HepG2 (cell line): ENCODE measurements around the gene HSPE1. TPM values are rescaled to one million over a fixed set of nuclear protein-coding genes. Genes with fewer than 3 reads are reported as not detected.

ENCODE experiments used
- CBX5 ChIP-seq: sonication (generic); formaldehyde crosslinking; IDR thresholded peaks from 2 replicates; pipeline ENCODE4 v1.4.0; 2020; ENCODE audit warnings: missing genetic modification reagents, borderline replicate concordance
- GFI1 ChIP-seq: sonication (generic); formaldehyde crosslinking; IDR thresholded peaks from 2 replicates; pipeline ENCODE4 v1.5.0; 2020; ENCODE audit warnings: missing genetic modification reagents, mild to moderate bottlenecking, borderline replicate concordance
- ISL2 ChIP-seq: sonication (generic); formaldehyde crosslinking; IDR thresholded peaks from 2 replicates; pipeline ENCODE4 v1.5.0; 2020; ENCODE audit warnings: missing genetic modification reagents
- MXI1 ChIP-seq: IDR thresholded peaks from 3 replicates; pipeline ENCODE4 v1.6.1; 2012; ENCODE audit warnings: low read depth, low read length, inconsistent platforms, borderline replicate concordance
- PAF1 ChIP-seq: IDR thresholded peaks from 2 replicates; pipeline ENCODE4 v1.6.1; 2016; ENCODE audit warnings: missing genetic modification reagents, missing compliant biosample characterization
- ZEB1 ChIP-seq: IDR thresholded peaks from 2 replicates; pipeline ENCODE4 v1.6.1; 2012; ENCODE audit warnings: mild to moderate bottlenecking, low read depth, inconsistent platforms; ENCODE audit not compliant: insufficient replicate concordance
- ZSCAN25 ChIP-seq: sonication (generic); formaldehyde crosslinking; IDR thresholded peaks from 2 replicates; pipeline ENCODE4 v1.8.0; 2022; ENCODE audit warnings: mild to moderate bottlenecking, missing genetic modification reagents
- polyA plus RNA-seq, 8 experiments: library from polyadenylated mRNA; depleted of rRNA in 3 of 8; stranded (reverse) in 7 of 8; unstranded in 1 of 8; fragments of >200 nt; fragmentation: Illumina TruSeq in 4 of 8; extraction: Trizol in 4 of 8; gene quantifications; 2 replicates each; pipeline versions ENCODE4 v1.2.1 to v1.2.3, GENCODE V29; 2011 to 2016; ENCODE audit warnings: low read depth in 4 of 8, missing spikeins in 1 of 8, mixed read lengths in 1 of 8; ENCODE audit not compliant: insufficient read depth in 1 of 8
- total RNA-seq, 5 experiments: library from RNA; depleted of rRNA; stranded (reverse); fragments of >200 nt; fragmentation: Illumina TruSeq; extraction: Trizol; gene quantifications; 2 replicates each; pipeline ENCODE4 v1.2.3, GENCODE V29; 2016; ENCODE audit warnings: low read depth in 1 of 5
- TF ChIP-seq, protein P1 (sequence below): sonication (generic); formaldehyde crosslinking; IDR thresholded peaks from 2 replicates; pipeline ENCODE4 v1.5.1; 2020; ENCODE audit warnings: mild to moderate bottlenecking, missing genetic modification reagents
- TF ChIP-seq, protein P2 (sequence below): sonication (generic); formaldehyde crosslinking; IDR thresholded peaks from 2 replicates; pipeline ENCODE4 v1.4.0; 2020; ENCODE audit warnings: missing genetic modification reagents
- TF ChIP-seq, protein P3 (sequence below): sonication (generic); formaldehyde crosslinking; IDR thresholded peaks from 2 replicates; pipeline ENCODE4 v1.4.0; 2020; ENCODE audit warnings: missing genetic modification reagents, borderline replicate concordance
- TF ChIP-seq, protein P4 (sequence below): sonication (generic); formaldehyde crosslinking; IDR thresholded peaks from 2 replicates; pipeline ENCODE4 v1.9.0; 2021; ENCODE audit warnings: missing genetic modification reagents, mild to moderate bottlenecking, borderline replicate concordance
- TF ChIP-seq, protein P5 (sequence below): sonication (generic); formaldehyde crosslinking; IDR thresholded peaks from 2 replicates; pipeline ENCODE4 v1.5.1; 2020; ENCODE audit warnings: mild to moderate bottlenecking, missing genetic modification reagents, borderline replicate concordance

HSPE1 gene
- total and polyA plus RNA-seq, 2 of the 13 experiments (the other 11 are each of a cell fraction or from before 2014, with no cell fraction given): 244 to 823 TPM

DNA sequence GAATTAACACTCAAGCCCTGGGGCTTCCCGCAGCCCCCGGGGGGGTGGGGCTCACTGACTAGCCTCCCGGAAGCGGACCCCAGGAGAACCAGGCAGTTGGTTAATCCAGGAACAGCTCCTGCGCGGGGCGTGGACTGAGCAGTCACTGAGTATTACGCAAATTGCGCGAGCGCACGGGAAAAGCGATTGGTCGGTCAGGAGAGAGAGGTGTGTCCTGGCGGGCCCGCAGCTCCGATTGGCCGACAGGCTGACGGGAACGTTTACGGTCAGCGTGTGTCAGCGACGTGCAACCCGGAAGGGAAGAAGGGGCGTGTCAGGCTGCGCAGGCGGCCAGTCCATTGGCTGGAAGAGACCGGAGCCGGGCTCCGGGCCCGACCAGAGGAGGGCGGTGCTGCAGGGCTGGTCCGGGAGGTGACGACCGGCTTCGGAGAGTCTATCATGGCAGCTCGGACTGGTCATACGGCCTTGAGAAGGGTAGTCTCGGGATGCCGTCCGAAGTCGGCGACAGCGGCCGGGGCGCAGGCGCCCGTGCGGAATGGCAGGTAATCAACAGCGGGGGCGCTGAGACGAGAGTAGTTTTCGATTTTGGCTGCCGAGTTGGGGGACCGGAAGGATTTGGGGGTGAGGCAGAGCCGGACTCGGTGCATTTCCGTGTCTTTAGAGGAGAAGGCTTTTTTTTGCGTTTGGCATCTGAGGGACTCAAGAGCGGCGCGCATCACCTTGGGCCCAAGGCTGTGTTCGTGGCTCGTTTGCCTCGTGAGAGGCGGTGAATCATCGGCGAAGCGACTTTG is 46.9 kb upstream of the HSPE1 start, which contains the start of gene COQ10B (continued):
- TF ChIP-seq, protein P1, sequence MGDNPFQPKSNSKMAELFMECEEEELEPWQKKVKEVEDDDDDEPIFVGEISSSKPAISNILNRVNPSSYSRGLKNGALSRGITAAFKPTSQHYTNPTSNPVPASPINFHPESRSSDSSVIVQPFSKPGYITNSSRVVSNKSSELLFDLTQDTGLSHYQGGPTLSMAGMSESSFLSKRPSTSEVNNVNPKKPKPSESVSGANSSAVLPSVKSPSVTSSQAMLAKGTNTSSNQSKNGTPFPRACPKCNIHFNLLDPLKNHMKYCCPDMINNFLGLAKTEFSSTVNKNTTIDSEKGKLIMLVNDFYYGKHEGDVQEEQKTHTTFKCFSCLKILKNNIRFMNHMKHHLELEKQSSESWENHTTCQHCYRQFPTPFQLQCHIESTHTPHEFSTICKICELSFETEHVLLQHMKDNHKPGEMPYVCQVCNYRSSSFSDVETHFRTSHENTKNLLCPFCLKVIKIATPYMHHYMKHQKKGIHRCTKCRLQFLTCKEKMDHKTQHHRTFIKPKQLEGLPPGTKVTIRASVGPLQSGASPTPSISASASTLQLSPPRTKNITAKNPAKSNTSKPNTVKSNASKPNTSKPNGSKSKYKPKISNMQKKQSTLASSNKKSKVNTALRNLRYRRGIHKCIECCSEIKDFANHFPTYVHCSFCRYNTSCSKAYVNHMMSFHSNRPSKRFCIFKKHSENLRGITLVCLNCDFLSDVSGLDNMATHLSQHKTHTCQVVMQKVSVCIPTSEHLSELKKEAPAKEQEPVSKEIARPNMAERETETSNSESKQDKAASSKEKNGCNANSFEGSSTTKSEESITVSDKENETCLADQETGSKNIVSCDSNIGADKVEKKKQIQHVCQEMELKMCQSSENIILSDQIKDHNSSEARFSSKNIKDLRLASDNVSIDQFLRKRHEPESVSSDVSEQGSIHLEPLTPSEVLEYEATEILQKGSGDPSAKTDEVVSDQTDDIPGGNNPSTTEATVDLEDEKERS (CRISPR knock-in tag): no peak
- peak; percentile 17 for TF ChIP-seq ZEB1
- TF ChIP-seq, protein P2, sequence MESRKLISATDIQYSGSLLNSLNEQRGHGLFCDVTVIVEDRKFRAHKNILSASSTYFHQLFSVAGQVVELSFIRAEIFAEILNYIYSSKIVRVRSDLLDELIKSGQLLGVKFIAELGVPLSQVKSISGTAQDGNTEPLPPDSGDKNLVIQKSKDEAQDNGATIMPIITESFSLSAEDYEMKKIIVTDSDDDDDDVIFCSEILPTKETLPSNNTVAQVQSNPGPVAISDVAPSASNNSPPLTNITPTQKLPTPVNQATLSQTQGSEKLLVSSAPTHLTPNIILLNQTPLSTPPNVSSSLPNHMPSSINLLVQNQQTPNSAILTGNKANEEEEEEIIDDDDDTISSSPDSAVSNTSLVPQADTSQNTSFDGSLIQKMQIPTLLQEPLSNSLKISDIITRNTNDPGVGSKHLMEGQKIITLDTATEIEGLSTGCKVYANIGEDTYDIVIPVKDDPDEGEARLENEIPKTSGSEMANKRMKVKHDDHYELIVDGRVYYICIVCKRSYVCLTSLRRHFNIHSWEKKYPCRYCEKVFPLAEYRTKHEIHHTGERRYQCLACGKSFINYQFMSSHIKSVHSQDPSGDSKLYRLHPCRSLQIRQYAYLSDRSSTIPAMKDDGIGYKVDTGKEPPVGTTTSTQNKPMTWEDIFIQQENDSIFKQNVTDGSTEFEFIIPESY: no peak
- TF ChIP-seq, protein P3, sequence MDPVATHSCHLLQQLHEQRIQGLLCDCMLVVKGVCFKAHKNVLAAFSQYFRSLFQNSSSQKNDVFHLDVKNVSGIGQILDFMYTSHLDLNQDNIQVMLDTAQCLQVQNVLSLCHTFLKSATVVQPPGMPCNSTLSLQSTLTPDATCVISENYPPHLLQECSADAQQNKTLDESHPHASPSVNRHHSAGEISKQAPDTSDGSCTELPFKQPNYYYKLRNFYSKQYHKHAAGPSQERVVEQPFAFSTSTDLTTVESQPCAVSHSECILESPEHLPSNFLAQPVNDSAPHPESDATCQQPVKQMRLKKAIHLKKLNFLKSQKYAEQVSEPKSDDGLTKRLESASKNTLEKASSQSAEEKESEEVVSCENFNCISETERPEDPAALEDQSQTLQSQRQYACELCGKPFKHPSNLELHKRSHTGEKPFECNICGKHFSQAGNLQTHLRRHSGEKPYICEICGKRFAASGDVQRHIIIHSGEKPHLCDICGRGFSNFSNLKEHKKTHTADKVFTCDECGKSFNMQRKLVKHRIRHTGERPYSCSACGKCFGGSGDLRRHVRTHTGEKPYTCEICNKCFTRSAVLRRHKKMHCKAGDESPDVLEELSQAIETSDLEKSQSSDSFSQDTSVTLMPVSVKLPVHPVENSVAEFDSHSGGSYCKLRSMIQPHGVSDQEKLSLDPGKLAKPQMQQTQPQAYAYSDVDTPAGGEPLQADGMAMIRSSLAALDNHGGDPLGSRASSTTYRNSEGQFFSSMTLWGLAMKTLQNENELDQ: 0 out of 2 replicates have a peak, but pooled peaks have one; percentile 19
- TF ChIP-seq, protein P4, sequence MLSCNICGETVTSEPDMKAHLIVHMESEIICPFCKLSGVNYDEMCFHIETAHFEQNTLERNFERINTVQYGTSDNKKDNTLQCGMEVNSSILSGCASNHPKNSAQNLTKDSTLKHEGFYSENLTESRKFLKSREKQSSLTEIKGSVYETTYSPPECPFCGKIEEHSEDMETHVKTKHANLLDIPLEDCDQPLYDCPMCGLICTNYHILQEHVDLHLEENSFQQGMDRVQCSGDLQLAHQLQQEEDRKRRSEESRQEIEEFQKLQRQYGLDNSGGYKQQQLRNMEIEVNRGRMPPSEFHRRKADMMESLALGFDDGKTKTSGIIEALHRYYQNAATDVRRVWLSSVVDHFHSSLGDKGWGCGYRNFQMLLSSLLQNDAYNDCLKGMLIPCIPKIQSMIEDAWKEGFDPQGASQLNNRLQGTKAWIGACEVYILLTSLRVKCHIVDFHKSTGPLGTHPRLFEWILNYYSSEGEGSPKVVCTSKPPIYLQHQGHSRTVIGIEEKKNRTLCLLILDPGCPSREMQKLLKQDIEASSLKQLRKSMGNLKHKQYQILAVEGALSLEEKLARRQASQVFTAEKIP (CRISPR knock-in tag): no peak
- TF ChIP-seq GFI1 (CRISPR knock-in tag): 0 out of 2 replicates have a peak, but pooled peaks have one; percentile 70
- peak; percentile 85; the same call in 2 of the 3 replicates for TF ChIP-seq MXI1
- no peak; the same call in none of the 2 replicates for TF ChIP-seq ISL2
- TF ChIP-seq PAF1 (CRISPR knock-in tag): no peak
- TF ChIP-seq, protein P5, sequence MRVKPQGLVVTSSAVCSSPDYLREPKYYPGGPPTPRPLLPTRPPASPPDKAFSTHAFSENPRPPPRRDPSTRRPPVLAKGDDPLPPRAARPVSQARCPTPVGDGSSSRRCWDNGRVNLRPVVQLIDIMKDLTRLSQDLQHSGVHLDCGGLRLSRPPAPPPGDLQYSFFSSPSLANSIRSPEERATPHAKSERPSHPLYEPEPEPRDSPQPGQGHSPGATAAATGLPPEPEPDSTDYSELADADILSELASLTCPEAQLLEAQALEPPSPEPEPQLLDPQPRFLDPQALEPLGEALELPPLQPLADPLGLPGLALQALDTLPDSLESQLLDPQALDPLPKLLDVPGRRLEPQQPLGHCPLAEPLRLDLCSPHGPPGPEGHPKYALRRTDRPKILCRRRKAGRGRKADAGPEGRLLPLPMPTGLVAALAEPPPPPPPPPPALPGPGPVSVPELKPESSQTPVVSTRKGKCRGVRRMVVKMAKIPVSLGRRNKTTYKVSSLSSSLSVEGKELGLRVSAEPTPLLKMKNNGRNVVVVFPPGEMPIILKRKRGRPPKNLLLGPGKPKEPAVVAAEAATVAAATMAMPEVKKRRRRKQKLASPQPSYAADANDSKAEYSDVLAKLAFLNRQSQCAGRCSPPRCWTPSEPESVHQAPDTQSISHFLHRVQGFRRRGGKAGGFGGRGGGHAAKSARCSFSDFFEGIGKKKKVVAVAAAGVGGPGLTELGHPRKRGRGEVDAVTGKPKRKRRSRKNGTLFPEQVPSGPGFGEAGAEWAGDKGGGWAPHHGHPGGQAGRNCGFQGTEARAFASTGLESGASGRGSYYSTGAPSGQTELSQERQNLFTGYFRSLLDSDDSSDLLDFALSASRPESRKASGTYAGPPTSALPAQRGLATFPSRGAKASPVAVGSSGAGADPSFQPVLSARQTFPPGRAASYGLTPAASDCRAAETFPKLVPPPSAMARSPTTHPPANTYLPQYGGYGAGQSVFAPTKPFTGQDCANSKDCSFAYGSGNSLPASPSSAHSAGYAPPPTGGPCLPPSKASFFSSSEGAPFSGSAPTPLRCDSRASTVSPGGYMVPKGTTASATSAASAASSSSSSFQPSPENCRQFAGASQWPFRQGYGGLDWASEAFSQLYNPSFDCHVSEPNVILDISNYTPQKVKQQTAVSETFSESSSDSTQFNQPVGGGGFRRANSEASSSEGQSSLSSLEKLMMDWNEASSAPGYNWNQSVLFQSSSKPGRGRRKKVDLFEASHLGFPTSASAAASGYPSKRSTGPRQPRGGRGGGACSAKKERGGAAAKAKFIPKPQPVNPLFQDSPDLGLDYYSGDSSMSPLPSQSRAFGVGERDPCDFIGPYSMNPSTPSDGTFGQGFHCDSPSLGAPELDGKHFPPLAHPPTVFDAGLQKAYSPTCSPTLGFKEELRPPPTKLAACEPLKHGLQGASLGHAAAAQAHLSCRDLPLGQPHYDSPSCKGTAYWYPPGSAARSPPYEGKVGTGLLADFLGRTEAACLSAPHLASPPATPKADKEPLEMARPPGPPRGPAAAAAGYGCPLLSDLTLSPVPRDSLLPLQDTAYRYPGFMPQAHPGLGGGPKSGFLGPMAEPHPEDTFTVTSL (CRISPR knock-in tag): 0 out of 2 replicates have a peak, but pooled peaks have one; percentile 24
- TF ChIP-seq CBX5 (CRISPR knock-in tag): peak; percentile 71; the same call in 1 of the 2 replicates
- peak; percentile 78; the same call in 1 of the 2 replicates for TF ChIP-seq ZSCAN25 (CRISPR knock-in tag)
